ENCODE measurements around the gene ERI2.
"Not testable (repeated sequence)": the region's sequence is repeated elsewhere in the genome, so short reads cannot be mapped to it uniquely, and the experiment has no call there.

ERI2 gene

GRCh38 chr16:20789130-20789529 is 17.1 kb downstream of the ERI2 start:
- Histone ChIP-seq H3K9ac (ENCODE audit: low read length) (no peak overlapping the region), H3K4me1 (ENCODE audit: control insufficient read depth, insufficient read depth, low read length) (no peaks in the 10 kb centered on the region), H3K4me3 (ENCODE audit: low read length) (no peak overlapping the region), H3K36me3 (ENCODE audit: control insufficient read depth, insufficient read depth, low read length, severe bottlenecking) (no peaks in the 10 kb centered on the region), H3K27me3 (replicated peaks; ENCODE audit: control insufficient read depth, insufficient read depth, low read length) (no peaks in the 10 kb centered on the region), H3K9me3 (ENCODE audit: control insufficient read depth, low read length) (no peaks in the 10 kb centered on the region)
- no peak for DNase-seq (ENCODE audit: low read depth)

GRCh38 chr16:20784204-20784603 is 22.1 kb downstream of the ERI2 start:
- H3K9ac ChIP-seq (ENCODE audit: low read length) = no peak overlapping the region
- H3K9me3 ChIP-seq (ENCODE audit: control insufficient read depth, low read length) = no peaks in the 10 kb centered on the region
- H3K27me3 ChIP-seq (replicated peaks; ENCODE audit: control insufficient read depth, insufficient read depth, low read length) = peaks cover 5% of the 10 kb centered on the region
- no peaks in the 10 kb centered on the region for H3K36me3 ChIP-seq (ENCODE audit: control insufficient read depth, insufficient read depth, low read length, severe bottlenecking)
- no peak for DNase-seq (ENCODE audit: low read depth)
- no peaks in the 10 kb centered on the region for H3K4me1 ChIP-seq (ENCODE audit: control insufficient read depth, insufficient read depth, low read length)
- H3K4me3 ChIP-seq (ENCODE audit: low read length) = no peak overlapping the region

- no peaks in the 10 kb centered on the region for H3K4me1 ChIP-seq (ENCODE audit: control insufficient read depth, insufficient read depth, low read length)
- no peak for DNase-seq (ENCODE audit: low read depth)
- no peaks in the 10 kb centered on the region for H3K36me3 ChIP-seq (ENCODE audit: control insufficient read depth, insufficient read depth, low read length, severe bottlenecking)
- H3K9ac ChIP-seq (ENCODE audit: low read length) = no peak overlapping the region
- no peaks in the 10 kb centered on the region for H3K9me3 ChIP-seq (ENCODE audit: control insufficient read depth, low read length)
- peaks cover 5% of the 10 kb centered on the region for H3K27me3 ChIP-seq (replicated peaks; ENCODE audit: control insufficient read depth, insufficient read depth, low read length)
- no peak overlapping the region for H3K4me3 ChIP-seq (ENCODE audit: low read length)
These were observed 23.8 kb downstream of the ERI2 start for GRCh38 chr16:20782470-20782869.

GRCh38 chr16:20781697-20782096 is 24.6 kb downstream of the ERI2 start:
- H3K9ac ChIP-seq (ENCODE audit: low read length) = no peak overlapping the region
- H3K9me3 ChIP-seq (ENCODE audit: control insufficient read depth, low read length) = no peaks in the 10 kb centered on the region
- no peaks in the 10 kb centered on the region for H3K36me3 ChIP-seq (ENCODE audit: control insufficient read depth, insufficient read depth, low read length, severe bottlenecking)
- no peaks in the 10 kb centered on the region for H3K4me1 ChIP-seq (ENCODE audit: control insufficient read depth, insufficient read depth, low read length)
- DNase-seq (ENCODE audit: low read depth) = no peak
- no peak overlapping the region for H3K4me3 ChIP-seq (ENCODE audit: low read length)
- peaks cover 5% of the 10 kb centered on the region for H3K27me3 ChIP-seq (replicated peaks; ENCODE audit: control insufficient read depth, insufficient read depth, low read length)

GRCh38 chr16:20774703-20775362 is 31.4 kb downstream of the ERI2 start:
- no peak overlapping the region for H3K4me3 ChIP-seq (ENCODE audit: low read length)
- DNase-seq (ENCODE audit: low read depth) = peak; percentile 54

GRCh38 chr16:20773679-20774078 is 32.6 kb downstream of the ERI2 start:
- no peaks in the 10 kb centered on the region for H3K4me1 ChIP-seq (ENCODE audit: control insufficient read depth, insufficient read depth, low read length)
- no peak for DNase-seq (ENCODE audit: low read depth)
- H3K27me3 ChIP-seq (replicated peaks; ENCODE audit: control insufficient read depth, insufficient read depth, low read length) = no peaks in the 10 kb centered on the region
- H3K4me3 ChIP-seq (ENCODE audit: low read length) = no peak overlapping the region
- H3K9ac ChIP-seq (ENCODE audit: low read length) = no peak overlapping the region
- H3K36me3 ChIP-seq (ENCODE audit: control insufficient read depth, insufficient read depth, low read length, severe bottlenecking) = no peaks in the 10 kb centered on the region
- H3K9me3 ChIP-seq (ENCODE audit: control insufficient read depth, low read length) = no peaks in the 10 kb centered on the region

More at GRCh38 chr16:20774703-20775362, 31.4 kb downstream of the ERI2 start:
- H3K4me1 ChIP-seq (ENCODE audit: control insufficient read depth, insufficient read depth, low read length) = no peaks in the 10 kb centered on the region
- H3K27me3 ChIP-seq (replicated peaks; ENCODE audit: control insufficient read depth, insufficient read depth, low read length) = no peaks in the 10 kb centered on the region
- H3K36me3 ChIP-seq (ENCODE audit: control insufficient read depth, insufficient read depth, low read length, severe bottlenecking) = no peaks in the 10 kb centered on the region
- H3K9ac ChIP-seq (ENCODE audit: low read length) = no peak overlapping the region
- no peaks in the 10 kb centered on the region for H3K9me3 ChIP-seq (ENCODE audit: control insufficient read depth, low read length)

- no peak overlapping the region for H3K9ac ChIP-seq (ENCODE audit: low read length)
- H3K9me3 ChIP-seq (ENCODE audit: control insufficient read depth, low read length) = no peaks in the 10 kb centered on the region
- no peak for DNase-seq (ENCODE audit: low read depth)
- no peaks in the 10 kb centered on the region for H3K36me3 ChIP-seq (ENCODE audit: control insufficient read depth, insufficient read depth, low read length, severe bottlenecking)
- H3K4me1 ChIP-seq (ENCODE audit: control insufficient read depth, insufficient read depth, low read length) = peaks cover 13% of the 10 kb centered on the region
- H3K4me3 ChIP-seq (ENCODE audit: low read length) = no peak overlapping the region
- H3K27me3 ChIP-seq (replicated peaks; ENCODE audit: control insufficient read depth, insufficient read depth, low read length) = no peaks in the 10 kb centered on the region
These were observed 37.5 kb downstream of the ERI2 start for GRCh38 chr16:20768818-20769217.

- no peaks in the 10 kb centered on the region for H3K9me3 ChIP-seq (ENCODE audit: control insufficient read depth, low read length)
- H3K9ac ChIP-seq (ENCODE audit: low read length) = no peak overlapping the region
- H3K4me3 ChIP-seq (ENCODE audit: low read length) = no peak overlapping the region
- no peaks in the 10 kb centered on the region for H3K27me3 ChIP-seq (replicated peaks; ENCODE audit: control insufficient read depth, insufficient read depth, low read length)
- DNase-seq (ENCODE audit: low read depth) = no peak
- H3K36me3 ChIP-seq (ENCODE audit: control insufficient read depth, insufficient read depth, low read length, severe bottlenecking) = no peaks in the 10 kb centered on the region
- H3K4me1 ChIP-seq (ENCODE audit: control insufficient read depth, insufficient read depth, low read length) = peaks cover 16% of the 10 kb centered on the region
These were observed 38.2 kb downstream of the ERI2 start for GRCh38 chr16:20768121-20768520.

- no peak for DNase-seq (ENCODE audit: low read depth)
- Histone ChIP-seq H3K9ac (ENCODE audit: low read length) (no peak overlapping the region), H3K4me3 (ENCODE audit: low read length) (no peak overlapping the region), H3K9me3 (ENCODE audit: control insufficient read depth, low read length) (no peaks in the 10 kb centered on the region), H3K36me3 (ENCODE audit: control insufficient read depth, insufficient read depth, low read length, severe bottlenecking) (no peaks in the 10 kb centered on the region), H3K4me1 (ENCODE audit: control insufficient read depth, insufficient read depth, low read length) (peaks cover 16% of the 10 kb centered on the region), H3K27me3 (replicated peaks; ENCODE audit: control insufficient read depth, insufficient read depth, low read length) (no peaks in the 10 kb centered on the region)
These were observed 38.7 kb downstream of the ERI2 start for GRCh38 chr16:20767577-20767976.

GRCh38 chr16:20766294-20766693 is 40.0 kb downstream of the ERI2 start:
- Histone ChIP-seq H3K9me3 (ENCODE audit: control insufficient read depth, low read length) (no peaks in the 10 kb centered on the region), H3K9ac (ENCODE audit: low read length) (no peak overlapping the region), H3K4me1 (ENCODE audit: control insufficient read depth, insufficient read depth, low read length) (peaks cover 16% of the 10 kb centered on the region), H3K4me3 (ENCODE audit: low read length) (no peak overlapping the region), H3K27me3 (replicated peaks; ENCODE audit: control insufficient read depth, insufficient read depth, low read length) (no peaks in the 10 kb centered on the region), H3K36me3 (ENCODE audit: control insufficient read depth, insufficient read depth, low read length, severe bottlenecking) (no peaks in the 10 kb centered on the region)
- DNase-seq (ENCODE audit: low read depth) = no peak

- Histone ChIP-seq H3K4me3 (ENCODE audit: low read length) (no peak overlapping the region), H3K9me3 (ENCODE audit: control insufficient read depth, low read length) (no peaks in the 10 kb centered on the region), H3K27me3 (replicated peaks; ENCODE audit: control insufficient read depth, insufficient read depth, low read length) (no peaks in the 10 kb centered on the region), H3K36me3 (ENCODE audit: control insufficient read depth, insufficient read depth, low read length, severe bottlenecking) (no peaks in the 10 kb centered on the region), H3K4me1 (ENCODE audit: control insufficient read depth, insufficient read depth, low read length) (peaks cover 16% of the 10 kb centered on the region), H3K9ac (ENCODE audit: low read length) (no peak overlapping the region)
- DNase-seq (ENCODE audit: low read depth) = no peak
These were observed 40.5 kb downstream of the ERI2 start for GRCh38 chr16:20765732-20766131.

- peaks cover 16% of the 10 kb centered on the region for H3K4me1 ChIP-seq (ENCODE audit: control insufficient read depth, insufficient read depth, low read length)
- not testable (repeated sequence) for H3K9ac ChIP-seq (ENCODE audit: low read length); H3K27me3 ChIP-seq (replicated peaks; ENCODE audit: control insufficient read depth, insufficient read depth, low read length); DNase-seq (ENCODE audit: low read depth); H3K9me3 ChIP-seq (ENCODE audit: control insufficient read depth, low read length); H3K4me3 ChIP-seq (ENCODE audit: low read length); H3K36me3 ChIP-seq (ENCODE audit: control insufficient read depth, insufficient read depth, low read length, severe bottlenecking)
These were observed 41.8 kb downstream of the ERI2 start for GRCh38 chr16:20764448-20764847.

Data from adipocyte (in vitro differentiated cells).